Suppressor macrophage (primary cell): ENCODE measurements around the gene MT1F.

Experiments
- DNase-seq, 4 experiments: peaks; one replicate each; pipeline ENCODE4 v3.0.0-alpha.2; 2020 to 2022

Gene MT1F

DNA sequence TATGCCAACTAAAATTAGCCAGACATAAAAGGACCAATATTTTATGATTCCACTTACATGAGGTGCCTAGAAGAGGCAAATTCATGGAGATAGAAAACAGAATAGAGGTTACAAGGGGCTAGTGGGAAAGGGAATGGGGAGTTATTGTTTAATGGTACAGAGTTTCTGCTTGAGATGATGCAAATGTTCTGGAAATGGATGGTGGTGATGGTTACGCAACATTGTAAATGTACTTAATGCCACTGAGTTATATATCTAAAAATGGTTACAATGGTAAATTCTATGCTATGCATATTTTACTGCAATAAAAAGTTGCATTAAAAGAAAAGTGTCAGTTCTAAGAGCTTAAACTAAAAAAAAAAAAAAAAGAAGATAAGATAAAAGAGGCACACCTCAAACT, 42.4 kb downstream of the MT1F start:
- no peak for DNase-seq

DNA sequence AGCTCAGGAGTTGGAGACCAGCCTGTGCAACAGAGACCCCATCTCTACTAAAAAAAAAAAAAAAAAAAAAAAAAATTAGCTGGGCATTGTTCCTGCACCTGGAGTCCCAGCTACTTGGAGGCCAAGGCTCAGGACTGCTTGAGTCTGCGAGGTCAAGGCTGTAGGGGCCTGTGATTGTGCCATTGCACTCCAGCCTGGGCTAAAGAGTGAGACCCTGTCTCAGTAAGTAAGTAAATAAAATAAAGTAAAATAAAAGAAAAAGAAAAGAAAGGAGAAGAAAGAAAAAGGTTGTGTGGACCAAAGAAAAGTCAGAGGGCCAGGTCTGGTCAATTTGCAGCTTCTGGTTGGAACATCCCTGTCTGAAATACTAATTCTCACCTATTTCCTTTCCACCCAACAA, 42.9 kb downstream of the MT1F start:
- DNase-seq, result no peak

DNA sequence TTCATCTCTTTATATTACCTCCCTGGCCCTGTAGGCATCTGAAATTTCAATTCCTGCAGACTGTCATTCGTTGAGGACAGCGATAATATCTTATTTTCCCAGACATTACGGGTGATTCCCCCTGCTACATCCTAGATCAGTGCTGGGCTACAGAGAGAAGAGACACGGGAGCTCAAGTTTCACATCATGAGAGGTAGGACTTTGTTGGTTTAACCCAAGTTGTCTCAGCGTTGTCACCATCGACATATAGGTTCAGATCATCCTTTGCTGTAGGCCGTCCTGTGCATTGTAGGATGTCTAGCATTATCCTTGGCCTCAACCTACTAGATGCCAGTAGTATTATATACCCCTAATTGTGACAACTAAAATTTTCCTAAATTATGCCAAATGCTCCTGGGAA, 43.8 kb downstream of the MT1F start:
- DNase-seq, result no peak

DNA sequence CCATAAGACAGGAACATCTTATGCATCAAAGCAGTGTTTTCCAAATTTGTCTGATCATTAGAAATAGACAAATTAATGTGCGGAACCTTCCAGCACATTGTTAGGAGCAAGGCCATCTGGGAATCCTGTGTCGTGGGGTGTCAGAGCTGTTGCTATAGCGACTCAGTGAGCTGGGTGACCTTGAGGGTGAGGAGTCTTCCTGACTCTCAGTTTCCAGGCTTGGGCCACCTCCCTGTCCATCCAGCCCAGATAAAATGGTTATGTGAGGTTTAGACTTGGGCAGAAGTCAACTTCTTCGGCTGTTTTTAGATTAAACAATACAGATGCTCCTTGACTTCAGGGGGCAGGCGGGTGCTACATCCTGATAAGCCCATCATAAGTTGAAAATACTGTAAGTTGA, 45.1 kb downstream of the MT1F start:
- no peak for DNase-seq
